ENCODE results near the gene HDDC3.

Gene HDDC3

DNA sequence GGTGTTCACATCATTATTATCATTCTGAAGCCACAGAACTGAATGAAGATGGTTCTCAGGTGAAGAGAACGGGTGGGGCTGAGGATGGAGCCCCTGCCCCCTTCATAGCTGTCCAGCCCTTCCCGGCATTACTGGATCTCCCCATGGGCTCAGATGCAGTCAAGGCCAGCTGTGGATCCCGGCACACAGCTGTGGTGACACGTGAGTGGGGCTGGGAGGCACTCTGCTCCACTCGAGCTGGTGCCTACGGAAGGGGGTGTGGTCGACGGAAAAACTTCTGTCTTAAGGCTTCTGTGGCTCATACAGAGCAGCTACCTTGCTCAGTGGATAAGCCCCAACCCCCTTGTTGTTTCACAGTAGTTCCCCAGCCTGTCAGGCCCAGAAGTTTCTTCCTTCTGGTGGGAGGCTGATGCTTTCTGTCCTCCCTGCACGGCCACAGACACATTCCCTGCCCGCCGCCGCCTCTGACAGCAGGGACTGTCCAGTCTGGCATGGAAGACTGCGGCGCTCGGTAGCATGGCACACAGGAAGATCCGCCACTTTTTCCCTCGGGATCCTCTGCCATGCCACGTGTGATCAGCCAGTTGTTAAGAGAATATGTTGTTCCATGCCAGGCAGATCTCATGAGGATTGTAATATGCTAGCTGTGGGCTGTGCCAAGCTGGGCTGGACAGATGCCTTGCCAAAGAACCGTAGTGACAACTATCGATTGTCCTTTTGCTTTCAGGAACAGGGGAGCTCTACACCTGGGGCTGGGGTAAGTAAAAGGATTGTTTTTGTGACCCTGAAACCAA is 28.1 kb upstream of the HDDC3 start:
- Histone ChIP-seq H3K36me3 (ENCODE audit: control insufficient read depth, insufficient read depth, low read length, severe bottlenecking) (peaks cover 14% of the 10 kb centered on the region), H3K9me3 (ENCODE audit: control insufficient read depth, low read length) (no peaks in the 10 kb centered on the region), H3K4me3 (ENCODE audit: low read length) (no peak overlapping the region), H3K9ac (ENCODE audit: low read length) (no peak overlapping the region), H3K27me3 (replicated peaks; ENCODE audit: control insufficient read depth, insufficient read depth, low read length) (no peaks in the 10 kb centered on the region), H3K4me1 (ENCODE audit: control insufficient read depth, insufficient read depth, low read length) (peaks cover 16% of the 10 kb centered on the region)
- no peak for DNase-seq (ENCODE audit: low read depth)

DNA sequence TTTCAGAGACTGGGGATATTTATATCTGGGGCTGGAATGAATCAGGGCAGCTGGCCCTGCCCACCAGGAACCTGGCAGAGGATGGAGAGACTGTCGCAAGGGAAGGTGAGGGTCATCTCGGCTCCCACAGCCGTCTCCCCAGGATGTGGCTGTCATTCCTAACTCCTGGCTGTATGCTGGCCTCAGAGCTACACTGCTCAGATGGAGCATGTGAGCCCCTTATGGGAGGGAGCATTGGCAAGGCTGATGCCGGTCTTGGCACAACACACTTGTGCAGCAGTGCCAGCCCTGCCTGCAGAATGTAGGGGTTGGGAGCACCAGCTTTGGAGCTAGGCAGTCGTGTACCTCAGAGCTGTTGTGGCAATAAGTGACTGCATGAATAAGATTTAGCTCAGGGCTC is 27.5 kb upstream of the HDDC3 start:
- no peaks in the 10 kb centered on the region for H3K27me3 ChIP-seq (replicated peaks; ENCODE audit: control insufficient read depth, insufficient read depth, low read length)
- peaks cover 14% of the 10 kb centered on the region for H3K36me3 ChIP-seq (ENCODE audit: control insufficient read depth, insufficient read depth, low read length, severe bottlenecking)
- DNase-seq (ENCODE audit: low read depth): peak; percentile 20
- peaks cover 16% of the 10 kb centered on the region for H3K4me1 ChIP-seq (ENCODE audit: control insufficient read depth, insufficient read depth, low read length)
- no peak overlapping the region for H3K9ac ChIP-seq (ENCODE audit: low read length)
- H3K4me3 ChIP-seq (ENCODE audit: low read length): no peak overlapping the region
- H3K9me3 ChIP-seq (ENCODE audit: control insufficient read depth, low read length): no peaks in the 10 kb centered on the region

DNA sequence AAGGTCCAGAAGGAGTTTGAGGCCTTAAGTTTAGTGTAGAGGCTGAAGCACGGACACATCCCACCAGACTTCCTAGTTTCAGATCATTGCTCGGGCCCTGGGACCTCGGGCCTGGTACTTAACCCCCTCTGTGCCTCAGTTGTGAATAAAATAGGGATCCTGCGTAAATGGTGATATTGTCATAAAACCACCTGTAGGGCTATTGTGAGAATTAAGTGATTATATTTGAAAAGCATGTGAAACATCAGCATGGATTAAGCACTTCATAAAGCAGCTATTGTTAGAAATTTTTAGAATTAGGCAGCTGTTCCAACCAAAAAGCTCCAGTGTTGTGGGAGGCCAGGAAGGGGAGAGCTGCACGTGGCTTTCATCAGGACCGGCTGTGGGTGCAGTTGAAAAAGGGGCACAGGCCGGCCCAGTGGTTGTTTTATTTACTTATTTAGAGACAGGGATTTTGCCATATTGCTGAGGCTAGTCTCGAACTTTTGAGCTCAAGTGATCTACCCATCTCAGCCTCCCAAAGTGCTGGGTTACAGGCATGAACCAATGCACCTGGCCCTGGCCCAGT is 26.8 kb upstream of the HDDC3 start:
- Histone ChIP-seq H3K4me1 (ENCODE audit: control insufficient read depth, insufficient read depth, low read length) (peaks cover 16% of the 10 kb centered on the region), H3K9ac (ENCODE audit: low read length) (no peak overlapping the region), H3K36me3 (ENCODE audit: control insufficient read depth, insufficient read depth, low read length, severe bottlenecking) (peaks cover 14% of the 10 kb centered on the region), H3K27me3 (replicated peaks; ENCODE audit: control insufficient read depth, insufficient read depth, low read length) (no peaks in the 10 kb centered on the region), H3K4me3 (ENCODE audit: low read length) (no peak overlapping the region), H3K9me3 (ENCODE audit: control insufficient read depth, low read length) (no peaks in the 10 kb centered on the region)
- DNase-seq (ENCODE audit: low read depth): no peak

DNA sequence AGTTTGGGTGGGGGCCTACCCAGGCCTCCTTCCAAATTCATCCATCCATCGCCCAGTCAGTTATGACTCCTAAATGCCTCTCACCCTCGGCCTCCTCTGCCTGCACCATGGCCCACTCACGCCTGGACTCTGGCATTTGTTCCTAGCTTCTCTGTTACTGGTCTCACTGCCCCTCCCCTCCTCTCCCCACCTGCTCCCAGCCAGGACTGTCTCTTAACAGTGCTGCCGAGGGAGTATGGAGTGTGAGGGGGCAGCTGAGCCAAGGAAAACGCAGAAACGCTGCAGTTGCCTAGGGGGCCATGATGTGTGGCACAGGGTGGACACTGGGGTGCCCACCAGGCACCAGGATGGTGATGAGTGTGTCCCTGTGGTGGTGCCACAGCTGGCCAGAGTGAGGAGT is 25.4 kb upstream of the HDDC3 start:
- Histone ChIP-seq H3K36me3 (ENCODE audit: control insufficient read depth, insufficient read depth, low read length, severe bottlenecking) (peaks cover 26% of the 10 kb centered on the region), H3K9ac (ENCODE audit: low read length) (peak overlapping the region; percentile 83), H3K4me1 (ENCODE audit: control insufficient read depth, insufficient read depth, low read length) (peaks cover 16% of the 10 kb centered on the region), H3K4me3 (ENCODE audit: low read length) (peak overlapping the region; percentile 80), H3K9me3 (ENCODE audit: control insufficient read depth, low read length) (no peaks in the 10 kb centered on the region), H3K27me3 (replicated peaks; ENCODE audit: control insufficient read depth, insufficient read depth, low read length) (no peaks in the 10 kb centered on the region)
- no peak for DNase-seq (ENCODE audit: low read depth)

DNA sequence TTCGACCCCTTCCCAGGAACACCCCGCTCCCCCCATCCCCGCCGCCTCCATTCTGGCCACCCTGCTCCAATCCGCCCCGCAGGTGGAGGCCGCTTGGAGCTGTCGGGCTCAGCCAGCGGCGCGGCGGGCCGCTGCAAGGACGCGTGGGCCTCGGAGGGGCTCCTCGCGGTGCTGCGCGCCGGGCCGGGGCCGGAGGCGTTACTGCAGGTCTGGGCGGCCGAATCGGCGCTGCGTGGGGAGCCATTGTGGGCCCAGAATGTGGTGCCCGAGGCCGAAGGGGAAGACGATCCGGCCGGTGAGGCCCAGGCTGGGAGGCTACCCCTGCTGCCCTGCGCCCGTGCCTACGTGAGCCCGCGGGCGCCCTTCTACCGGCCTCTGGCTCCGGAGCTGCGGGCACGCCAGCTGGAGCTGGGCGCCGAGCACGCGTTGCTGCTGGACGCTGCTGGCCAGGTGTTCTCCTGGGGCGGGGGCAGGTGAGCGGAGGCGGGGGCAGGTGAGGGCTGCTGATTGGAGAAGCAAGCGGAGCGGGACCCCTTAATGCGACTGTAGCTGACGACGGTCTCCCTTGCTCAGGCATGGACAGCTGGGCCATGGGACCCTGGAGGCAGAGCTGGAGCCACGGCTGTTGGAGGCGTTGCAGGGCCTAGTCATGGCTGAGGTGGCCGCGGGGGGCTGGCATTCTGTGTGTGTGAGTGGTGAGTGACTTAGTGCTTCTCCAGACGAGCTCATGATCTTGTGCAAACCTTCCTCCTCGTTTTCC is 24.9 kb upstream of the HDDC3 start:
- DNase-seq (ENCODE audit: low read depth): peak; percentile 59
- Histone ChIP-seq H3K36me3 (ENCODE audit: control insufficient read depth, insufficient read depth, low read length, severe bottlenecking) (peaks cover 31% of the 10 kb centered on the region), H3K9ac (ENCODE audit: low read length) (peak overlapping the region; percentile 83), H3K4me3 (ENCODE audit: low read length) (peak overlapping the region; percentile 80), H3K4me1 (ENCODE audit: control insufficient read depth, insufficient read depth, low read length) (peaks cover 16% of the 10 kb centered on the region), H3K9me3 (ENCODE audit: control insufficient read depth, low read length) (no peaks in the 10 kb centered on the region), H3K27me3 (replicated peaks; ENCODE audit: control insufficient read depth, insufficient read depth, low read length) (no peaks in the 10 kb centered on the region)

DNA sequence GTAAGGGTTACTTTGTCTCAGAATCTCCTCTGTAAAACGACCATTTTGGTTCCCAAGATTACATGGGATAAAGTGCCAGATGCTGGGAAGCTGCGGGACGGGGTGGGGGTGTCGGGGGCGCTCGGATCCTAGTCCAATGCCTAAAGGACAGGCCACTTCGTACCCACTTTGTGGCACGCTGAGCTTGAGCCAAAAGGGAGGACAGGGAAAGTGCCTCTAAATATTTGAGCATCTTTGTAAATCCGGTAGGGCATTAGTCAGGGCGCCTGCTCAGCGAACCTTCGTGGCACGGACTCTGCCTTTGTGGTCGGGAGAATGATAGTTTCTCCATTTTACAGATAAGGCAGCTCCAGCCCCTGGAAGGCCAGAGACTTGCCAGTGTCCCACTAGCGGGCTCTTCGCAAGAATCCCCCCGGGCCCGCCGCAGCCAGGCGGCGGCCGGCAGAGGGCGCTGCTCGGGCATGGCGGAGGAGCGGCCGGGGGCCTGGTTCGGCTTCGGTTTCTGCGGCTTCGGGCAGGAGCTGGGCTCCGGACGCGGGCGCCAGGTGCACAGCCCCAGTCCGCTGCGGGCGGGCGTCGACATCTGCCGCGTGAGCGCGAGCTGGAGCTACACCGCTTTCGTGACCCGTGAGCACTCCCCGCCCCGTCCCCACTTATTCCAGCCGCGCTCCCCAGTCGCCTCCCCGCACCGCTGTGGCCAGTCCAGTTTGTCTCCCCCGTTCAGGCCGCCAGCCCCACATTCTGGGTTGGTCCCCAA is 24.1 kb upstream of the HDDC3 start:
- no peaks in the 10 kb centered on the region for H3K27me3 ChIP-seq (replicated peaks; ENCODE audit: control insufficient read depth, insufficient read depth, low read length)
- peak; percentile 91 for DNase-seq (ENCODE audit: low read depth)

DNA sequence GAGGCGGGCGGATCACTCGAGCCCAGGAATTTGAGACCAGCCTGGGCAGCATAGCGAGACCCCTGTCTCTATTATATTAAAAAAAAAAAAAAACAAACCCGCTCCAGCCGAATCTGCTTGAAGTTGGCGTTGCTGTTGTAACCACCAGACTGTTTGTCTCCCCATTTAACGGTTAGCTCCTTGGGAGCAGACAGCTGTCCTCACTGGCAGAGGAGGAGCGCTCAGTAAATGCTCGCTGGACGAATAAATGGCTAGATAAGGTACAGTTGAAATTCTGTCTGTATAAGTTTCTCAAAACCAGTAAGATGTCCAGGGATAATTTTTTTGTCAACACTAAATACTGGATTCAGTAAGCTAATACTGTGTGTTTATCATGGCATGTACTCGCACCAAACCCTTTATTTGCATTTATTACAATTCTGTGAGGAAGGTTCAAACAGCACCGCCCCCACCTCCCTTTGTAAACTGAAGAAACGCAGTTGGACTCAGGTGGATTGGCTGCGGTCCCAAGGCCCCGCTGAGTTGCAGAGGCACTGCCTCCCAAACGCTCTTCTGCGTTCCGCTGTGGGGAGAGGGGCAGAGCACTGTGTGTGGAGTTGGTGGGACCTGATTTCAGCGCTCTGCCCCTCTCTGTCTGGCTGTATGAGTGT is 23.4 kb upstream of the HDDC3 start:
- DNase-seq (ENCODE audit: low read depth): no peak
- Histone ChIP-seq H3K4me3 (ENCODE audit: low read length) (peak overlapping the region; percentile 93), H3K4me1 (ENCODE audit: control insufficient read depth, insufficient read depth, low read length) (peaks cover 16% of the 10 kb centered on the region), H3K9me3 (ENCODE audit: control insufficient read depth, low read length) (no peaks in the 10 kb centered on the region), H3K9ac (ENCODE audit: low read length) (peak overlapping the region; percentile 92), H3K27me3 (replicated peaks; ENCODE audit: control insufficient read depth, insufficient read depth, low read length) (no peaks in the 10 kb centered on the region), H3K36me3 (ENCODE audit: control insufficient read depth, insufficient read depth, low read length, severe bottlenecking) (peaks cover 32% of the 10 kb centered on the region)

More for the DNA sequence above, 24.1 kb upstream of the HDDC3 start:
- Histone ChIP-seq H3K4me3 (ENCODE audit: low read length) (peak overlapping the region; percentile 80), H3K36me3 (ENCODE audit: control insufficient read depth, insufficient read depth, low read length, severe bottlenecking) (peaks cover 32% of the 10 kb centered on the region), H3K4me1 (ENCODE audit: control insufficient read depth, insufficient read depth, low read length) (peaks cover 16% of the 10 kb centered on the region), H3K9me3 (ENCODE audit: control insufficient read depth, low read length) (no peaks in the 10 kb centered on the region), H3K9ac (ENCODE audit: low read length) (peak overlapping the region; percentile 83)

DNA sequence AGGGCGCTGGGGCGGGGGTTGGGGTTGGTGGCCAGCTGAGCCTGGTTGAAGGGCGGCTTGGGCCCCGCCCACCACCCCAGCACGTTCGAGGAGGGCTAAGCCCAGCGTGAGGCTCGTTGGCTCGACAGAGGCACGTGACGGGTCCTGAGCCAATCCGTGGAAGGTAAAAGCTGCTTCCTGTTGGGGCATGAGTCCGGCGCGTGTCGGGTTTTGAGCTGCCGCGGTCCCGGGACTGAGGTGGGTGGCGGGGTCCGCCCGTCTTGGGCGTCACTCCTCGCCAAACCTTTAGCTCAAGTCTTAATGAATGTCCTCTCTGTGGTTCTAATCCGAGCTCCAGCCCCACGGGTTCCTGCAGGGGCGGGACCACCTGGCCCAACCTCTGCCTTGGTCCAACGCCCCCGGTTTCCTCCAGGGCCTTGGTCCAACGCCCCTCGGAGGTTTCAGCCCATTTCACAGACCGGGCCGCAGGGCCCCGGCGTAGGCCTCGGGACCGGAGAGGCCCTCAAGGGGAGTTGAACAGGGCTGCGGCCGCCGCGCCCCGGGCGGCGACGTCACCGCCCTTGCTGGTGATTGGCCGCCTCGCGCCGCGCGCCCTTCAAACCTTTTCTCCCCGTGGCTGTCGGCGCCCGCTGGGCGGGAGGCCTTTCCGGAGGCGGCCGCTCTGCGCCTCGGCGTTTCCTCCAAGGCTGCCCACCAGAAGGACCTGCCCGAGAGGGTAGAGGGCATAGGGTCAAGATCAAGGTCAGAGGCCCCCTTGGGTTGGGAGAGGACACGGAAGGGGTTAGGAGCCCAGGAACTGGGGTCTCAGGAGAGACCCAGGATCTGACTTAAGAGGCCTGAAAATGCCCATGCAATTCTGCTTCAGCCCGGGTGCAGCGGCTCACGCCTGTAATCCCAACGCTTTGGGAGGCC is 22.6 kb upstream of the HDDC3 start, which contains the start of gene RCCD1:
Gene RCCD1 (plus strand): TSS at position 173 of the 912 bp plus-strand sequence. CDS start 1,851 bp downstream, outside the sequence.
- Histone ChIP-seq H3K9me3 (ENCODE audit: control insufficient read depth, low read length) (no peaks in the 10 kb centered on the region), H3K27me3 (replicated peaks; ENCODE audit: control insufficient read depth, insufficient read depth, low read length) (no peaks in the 10 kb centered on the region), H3K9ac (ENCODE audit: low read length) (peak within 1 kb of the TSS; percentile 92), H3K4me1 (ENCODE audit: control insufficient read depth, insufficient read depth, low read length) (peaks cover 16% of the 10 kb centered on the region), H3K36me3 (ENCODE audit: control insufficient read depth, insufficient read depth, low read length, severe bottlenecking) (peaks cover 40% of the 10 kb centered on the region), H3K4me3 (ENCODE audit: low read length) (peak within 1 kb of the TSS; percentile 93)
- DNase-seq (ENCODE audit: low read depth): peak; percentile 98

DNA sequence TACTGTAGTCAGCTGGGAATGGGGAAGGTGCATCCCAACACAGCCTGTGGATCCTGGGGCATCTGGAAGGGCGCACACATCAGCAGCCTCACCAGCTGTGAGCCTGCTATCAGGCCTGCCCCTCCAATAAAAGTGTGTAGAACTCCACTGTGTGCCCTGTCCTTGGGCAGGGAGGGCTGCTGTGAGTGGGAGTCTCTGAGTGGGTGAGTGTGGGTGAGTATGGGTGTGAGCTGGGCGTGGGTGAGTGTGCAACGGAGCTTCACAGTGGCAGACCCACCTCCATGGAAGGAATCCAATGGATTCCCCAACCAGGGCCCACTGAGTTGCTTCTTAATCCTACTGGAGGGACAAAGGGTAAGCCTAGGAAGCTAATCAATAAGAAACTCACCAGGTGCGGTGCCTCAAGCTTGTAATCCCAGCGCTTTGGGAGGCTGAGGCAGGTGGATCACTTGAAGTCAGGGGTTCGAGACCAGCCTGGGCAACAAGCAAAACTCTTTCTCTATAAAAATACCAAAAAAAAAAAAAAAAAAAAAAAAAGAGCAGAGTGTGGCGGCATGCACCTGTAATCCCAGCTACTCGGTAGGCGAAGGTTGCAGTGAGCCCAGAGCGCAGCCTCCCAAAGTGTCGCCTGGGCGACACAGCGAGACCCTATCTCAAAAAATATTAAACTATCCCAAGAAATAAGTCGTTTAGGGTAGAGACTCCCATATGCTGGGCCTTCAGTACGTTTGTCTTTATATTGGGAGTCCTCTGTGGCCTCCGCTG is 21.8 kb upstream of the HDDC3 start:
- Histone ChIP-seq H3K36me3 (ENCODE audit: control insufficient read depth, insufficient read depth, low read length, severe bottlenecking) (peaks cover 48% of the 10 kb centered on the region), H3K27me3 (replicated peaks; ENCODE audit: control insufficient read depth, insufficient read depth, low read length) (no peaks in the 10 kb centered on the region), H3K4me3 (ENCODE audit: low read length) (peak overlapping the region; percentile 93), H3K9me3 (ENCODE audit: control insufficient read depth, low read length) (no peaks in the 10 kb centered on the region), H3K4me1 (ENCODE audit: control insufficient read depth, insufficient read depth, low read length) (peaks cover 16% of the 10 kb centered on the region), H3K9ac (ENCODE audit: low read length) (peak overlapping the region; percentile 92)
- DNase-seq (ENCODE audit: low read depth): no peak
